ENCODE measurements around the gene DNAAF9.

The DNAAF9 gene

DNA sequence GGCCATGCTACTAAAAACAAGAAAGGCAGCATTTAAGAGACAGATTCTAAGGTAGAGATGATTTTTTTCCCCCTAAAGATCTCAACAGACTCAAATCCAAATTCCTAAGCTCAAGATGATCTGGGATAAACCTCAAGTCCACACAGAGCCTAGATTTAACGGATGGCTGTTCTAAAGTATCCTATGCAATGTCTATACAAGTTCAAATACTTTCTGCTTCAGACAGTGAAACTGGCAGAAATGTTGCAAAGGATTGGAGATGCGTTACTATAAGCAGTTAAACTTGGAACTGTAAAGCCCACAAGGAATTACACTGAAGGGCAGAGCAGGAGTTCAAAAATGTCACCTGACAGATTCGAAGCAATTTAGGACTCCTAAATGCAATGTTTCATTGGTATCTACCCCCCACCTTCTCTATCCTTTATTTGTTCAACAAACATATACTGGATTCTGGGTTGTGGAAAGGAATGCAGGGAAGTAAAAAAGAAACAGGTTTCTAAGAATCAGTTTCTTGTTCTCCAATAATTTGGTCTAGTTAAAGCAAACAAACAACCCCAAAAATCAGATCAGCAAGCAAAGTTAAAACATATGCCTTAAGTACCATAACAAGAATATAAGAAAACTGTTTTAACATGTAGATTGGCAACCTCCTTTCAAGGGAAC, 1.6 kb downstream of the DNAAF9 start:
- peaks cover 16 to 38% (median 27%) of the 10 kb centered on the region in 10 experiments for H3K4me1 ChIP-seq
- peak overlapping the region; percentile 87 to 99 (median 95) for H3K4me2 ChIP-seq
- H3K36me3 ChIP-seq = peaks cover 0 to 10% (median 0%) of the 10 kb centered on the region in 11 experiments; a peak in 4 of 22 replicates
- H3K9me3 ChIP-seq (replicated peaks in 1 of 11) = peaks cover 0 to 8% (median 0%) of the 10 kb centered on the region in 11 experiments; a peak in 3 of 22 replicates
- H3K27ac ChIP-seq = peak overlapping the region in 6 of 11 experiments; percentile 82 to 94 (median 86); a peak in 7 of 22 replicates
- H3K27me3 ChIP-seq = no peaks in the 10 kb centered on the region
- no peak for TF ChIP-seq Cebpa-rat (IDR thresholded peaks at IDR 0.05)
- H3K4me3 ChIP-seq = peak overlapping the region; percentile 77 to 97 (median 93)
- peak overlapping the region; percentile 83 to 95 (median 88); a peak in 21 of 22 replicates for H3K9ac ChIP-seq
- peaks cover 3 to 56% (median 37%) of the 10 kb centered on the region in 11 experiments; a peak in 14 of 22 replicates for H4K20me1 ChIP-seq

DNA sequence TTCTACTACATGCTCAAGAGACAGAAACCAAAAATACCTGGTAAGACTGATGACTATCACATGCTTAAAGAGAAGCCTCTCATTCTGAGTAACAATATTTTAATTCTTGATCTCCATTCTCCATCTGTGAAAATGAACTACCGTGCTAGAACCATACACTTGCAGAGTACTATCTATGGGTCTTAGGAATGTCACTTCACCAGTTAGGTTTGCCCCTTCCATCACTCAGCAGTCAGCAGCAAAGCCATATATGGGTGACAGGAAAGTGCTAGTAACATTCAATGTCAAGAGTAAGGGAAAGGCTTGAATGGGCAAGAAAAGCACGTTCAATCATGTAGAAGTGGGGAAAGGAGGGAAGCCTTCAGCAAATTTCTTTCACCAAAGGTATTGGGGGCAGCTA, 2.3 kb downstream of the DNAAF9 start:
- Histone ChIP-seq H3K27me3 (no peaks in the 10 kb centered on the region), H4K20me1 (peaks cover 3 to 62% (median 44%) of the 10 kb centered on the region in 11 experiments; a peak in 14 of 22 replicates), H3K4me3 (peak overlapping the region in 3 of 10 experiments; percentile 92 to 96 (median 94); a peak in 3 of 20 replicates), H3K36me3 (peaks cover 0 to 10% (median 0%) of the 10 kb centered on the region in 11 experiments; a peak in 4 of 22 replicates), H3K4me2 (peak overlapping the region; percentile 87 to 99 (median 95); a peak in 19 of 22 replicates), H3K9ac (peak overlapping the region in 1 of 11 experiments; percentile 94; a peak in 2 of 22 replicates), H3K4me1 (peaks cover 16 to 42% (median 27%) of the 10 kb centered on the region in 10 experiments), H3K27ac (no peak overlapping the region), H3K9me3 (replicated peaks in 1 of 11) (peaks cover 0 to 1% (median 0%) of the 10 kb centered on the region in 11 experiments; a peak in 1 of 22 replicates)
- TF ChIP-seq Cebpa-rat (IDR thresholded peaks at IDR 0.05) = no peak

DNA sequence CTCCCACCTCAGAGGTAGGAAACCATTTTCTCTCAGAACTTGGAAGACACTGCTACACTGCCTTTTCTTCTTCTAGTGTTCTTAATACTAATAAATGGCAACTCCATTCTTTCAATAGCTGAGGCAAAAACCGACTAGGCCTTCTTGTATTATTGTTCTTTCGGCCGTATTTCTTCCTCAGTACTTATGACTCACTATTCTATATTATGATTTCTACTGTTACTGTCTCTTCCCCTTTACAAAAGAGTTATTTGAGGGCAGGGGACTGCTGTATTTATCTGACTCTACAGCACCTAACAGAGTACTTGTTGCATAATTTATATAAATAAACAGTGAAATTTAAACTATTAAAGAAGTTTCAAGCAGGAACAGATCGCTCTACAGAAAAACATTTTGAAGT, 3.1 kb downstream of the DNAAF9 start:
- peaks cover 5 to 70% (median 49%) of the 10 kb centered on the region in 11 experiments; a peak in 17 of 22 replicates for H4K20me1 ChIP-seq
- no peak overlapping the region for H3K27ac ChIP-seq
- H3K9ac ChIP-seq = no peak overlapping the region
- H3K9me3 ChIP-seq (replicated peaks in 1 of 11) = no peaks in the 10 kb centered on the region; a peak in 1 of 22 replicates
- H3K36me3 ChIP-seq = peaks cover 0 to 13% (median 3%) of the 10 kb centered on the region in 11 experiments; a peak in 8 of 22 replicates
- peaks cover 16 to 50% (median 27%) of the 10 kb centered on the region in 10 experiments for H3K4me1 ChIP-seq
- no peak for TF ChIP-seq Cebpa-rat (IDR thresholded peaks at IDR 0.05)
- peak overlapping the region in 5 of 11 experiments; percentile 89 to 98 (median 94); a peak in 8 of 22 replicates for H3K4me2 ChIP-seq
- no peaks in the 10 kb centered on the region for H3K27me3 ChIP-seq
- peak overlapping the region in 1 of 10 experiments; percentile 94; a peak in 1 of 20 replicates for H3K4me3 ChIP-seq

DNA sequence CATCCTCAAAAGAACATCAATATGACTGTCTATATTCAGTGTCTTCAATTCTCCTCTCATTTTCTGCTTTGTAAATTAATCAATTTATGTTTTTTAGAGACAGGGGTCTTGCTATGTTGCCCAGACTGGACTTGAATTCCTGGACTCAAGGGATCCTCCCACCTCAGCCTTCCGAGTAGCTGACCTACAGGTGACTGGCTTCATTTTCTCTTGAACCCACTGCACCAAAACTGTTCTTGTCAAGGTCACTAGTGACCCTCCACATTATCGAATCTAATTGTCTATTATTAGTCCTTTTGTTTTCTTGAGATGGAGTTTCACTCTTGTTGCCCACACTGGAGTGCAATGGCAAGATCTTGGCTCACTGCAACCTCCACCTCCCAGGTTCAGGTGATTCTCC, 3.7 kb downstream of the DNAAF9 start:
- H3K4me1 ChIP-seq = peaks cover 16 to 54% (median 24%) of the 10 kb centered on the region in 10 experiments
- no peak for TF ChIP-seq Cebpa-rat (IDR thresholded peaks at IDR 0.05)
- peaks cover 0 to 17% (median 6%) of the 10 kb centered on the region in 11 experiments; a peak in 10 of 22 replicates for H3K36me3 ChIP-seq
- H3K27ac ChIP-seq = no peak overlapping the region
- no peaks in the 10 kb centered on the region for H3K27me3 ChIP-seq
- no peaks in the 10 kb centered on the region; a peak in 1 of 22 replicates for H3K9me3 ChIP-seq (replicated peaks in 1 of 11)
- no peak overlapping the region for H3K4me3 ChIP-seq
- H4K20me1 ChIP-seq = peaks cover 11 to 76% (median 56%) of the 10 kb centered on the region in 11 experiments; a peak in 17 of 22 replicates
- H3K9ac ChIP-seq = no peak overlapping the region
- H3K4me2 ChIP-seq = peak overlapping the region in 3 of 11 experiments; percentile 89 to 98 (median 94); a peak in 5 of 22 replicates

DNA sequence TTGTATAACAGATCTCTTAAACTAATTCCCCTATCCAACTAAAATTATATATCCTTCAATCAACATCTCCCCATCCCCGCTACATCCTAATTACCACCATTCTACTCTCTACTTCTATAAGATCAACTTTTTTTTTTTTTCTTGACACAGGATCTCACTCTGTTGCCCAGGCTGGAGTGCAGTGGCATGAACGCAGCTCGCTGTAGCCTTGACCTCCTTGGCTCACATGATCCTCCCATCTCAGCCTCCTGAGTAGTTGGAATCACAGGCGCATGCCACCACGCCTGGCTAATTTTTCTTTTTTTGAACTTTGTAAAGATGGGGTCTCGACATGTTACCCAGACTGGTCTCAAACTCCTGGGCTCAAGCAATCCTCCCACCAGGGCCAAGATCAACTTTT, 5.0 kb downstream of the DNAAF9 start:
- Histone ChIP-seq H3K4me2 (no peak overlapping the region), H3K9me3 (replicated peaks in 1 of 11) (peaks cover 0 to 9% (median 7%) of the 10 kb centered on the region in 11 experiments; a peak in 10 of 22 replicates), H3K4me3 (no peak overlapping the region), H4K20me1 (peaks cover 11 to 89% (median 58%) of the 10 kb centered on the region in 11 experiments; a peak in 17 of 22 replicates), H3K9ac (no peak overlapping the region), H3K27ac (no peak overlapping the region), H3K36me3 (peaks cover 0 to 30% (median 8%) of the 10 kb centered on the region in 11 experiments; a peak in 12 of 22 replicates), H3K4me1 (peaks cover 12 to 54% (median 18%) of the 10 kb centered on the region in 10 experiments), H3K27me3 (no peaks in the 10 kb centered on the region)
- TF ChIP-seq Cebpa-rat (IDR thresholded peaks at IDR 0.05) = no peak

DNA sequence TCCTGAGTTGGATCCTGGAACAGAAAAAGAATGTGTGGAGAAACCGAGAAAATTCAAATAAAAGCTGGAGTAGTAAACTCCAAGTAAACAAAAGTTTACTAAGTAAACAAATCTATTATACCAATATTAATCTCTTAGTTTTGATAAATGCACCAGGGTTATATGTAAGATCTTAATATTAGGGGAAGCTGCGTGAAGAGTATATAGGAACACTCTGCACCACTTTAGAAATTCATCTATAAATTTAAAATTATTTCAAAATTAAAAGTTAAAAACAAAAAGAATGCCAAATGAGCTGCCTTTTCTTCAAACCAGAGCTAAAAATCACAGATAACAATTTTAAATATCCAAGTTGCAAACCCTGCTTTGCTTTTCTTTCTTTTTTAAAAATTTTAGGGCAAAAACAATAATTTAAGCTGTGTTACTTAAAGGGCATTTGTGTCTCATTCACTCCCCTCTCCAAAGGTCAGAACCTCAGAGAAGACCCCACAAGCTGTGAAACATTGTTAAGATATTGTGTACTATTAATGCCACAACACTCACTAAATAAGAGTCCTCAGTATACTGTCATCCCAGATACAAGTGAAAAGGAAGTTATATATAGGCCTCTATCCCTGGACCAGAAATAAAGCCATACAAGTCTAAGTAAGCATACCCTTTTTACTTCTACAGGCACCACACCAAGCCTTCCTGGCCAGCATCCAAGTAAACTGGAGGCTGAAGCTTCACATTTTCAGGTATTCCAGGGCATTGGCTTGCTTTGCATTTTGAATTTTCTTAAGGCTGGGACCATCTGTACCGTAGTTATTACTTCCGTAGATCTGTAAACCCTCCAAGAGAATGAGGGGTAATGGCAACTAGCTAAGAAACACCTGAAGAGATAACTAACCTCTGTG, 7.0 kb downstream of the DNAAF9 start:
- Histone ChIP-seq H3K27me3 (no peaks in the 10 kb centered on the region), H3K9me3 (replicated peaks in 1 of 11) (peaks cover 12 to 28% (median 24%) of the 10 kb centered on the region in 11 experiments), H3K4me1 (peaks cover 3 to 46% (median 7%) of the 10 kb centered on the region in 10 experiments; a peak in 18 of 20 replicates), H3K36me3 (peaks cover 8 to 48% (median 20%) of the 10 kb centered on the region in 11 experiments; a peak in 16 of 22 replicates), H3K9ac (no peak overlapping the region), H3K27ac (no peak overlapping the region), H3K4me2 (no peak overlapping the region; a peak in 1 of 22 replicates), H3K4me3 (no peak overlapping the region), H4K20me1 (peaks cover 11 to 99% (median 58%) of the 10 kb centered on the region in 11 experiments; a peak in 17 of 22 replicates)
- no peak for TF ChIP-seq Cebpa-rat (IDR thresholded peaks at IDR 0.05)

DNA sequence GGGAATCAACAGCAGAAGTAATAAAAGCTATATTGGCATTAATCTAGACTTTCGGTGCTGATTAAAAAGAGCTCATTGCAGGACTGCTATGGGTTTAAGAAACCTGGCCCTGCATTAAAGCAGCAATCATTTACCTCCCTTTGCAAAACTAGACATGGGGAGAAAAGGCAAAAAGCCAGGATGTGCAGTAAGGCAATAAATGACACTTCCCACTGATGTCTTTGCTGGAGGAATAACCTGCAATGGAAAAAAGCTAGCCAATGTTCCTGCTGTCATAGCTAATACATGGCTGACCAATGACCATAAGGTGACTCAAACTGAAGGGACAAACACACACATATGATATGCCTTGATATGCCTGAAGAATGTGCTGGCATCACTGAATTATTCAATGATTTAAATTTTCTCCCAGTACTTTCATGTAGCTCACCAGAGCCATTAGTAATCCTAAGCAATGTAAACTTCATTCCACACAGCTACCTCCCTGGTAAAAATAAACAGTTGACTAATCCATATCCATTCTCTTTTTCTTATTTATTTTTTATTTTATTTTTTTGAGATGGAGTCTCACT, 8.7 kb downstream of the DNAAF9 start:
- Histone ChIP-seq H3K4me3 (no peak overlapping the region), H3K4me1 (peaks cover 0 to 32% (median 0%) of the 10 kb centered on the region in 10 experiments; a peak in 3 of 20 replicates), H3K9ac (no peak overlapping the region), H3K4me2 (0 out of 22 replicates have a peak overlapping the region, but pooled peaks of 2 of the 11 experiments have one; percentile 7 to 12), H3K9me3 (replicated peaks in 1 of 11) (peaks cover 12 to 37% (median 29%) of the 10 kb centered on the region in 11 experiments), H3K36me3 (peaks cover 8 to 52% (median 23%) of the 10 kb centered on the region in 11 experiments; a peak in 16 of 22 replicates), H3K27ac (no peak overlapping the region), H4K20me1 (peaks cover 11 to 96% (median 48%) of the 10 kb centered on the region in 11 experiments; a peak in 17 of 22 replicates), H3K27me3 (no peaks in the 10 kb centered on the region)
- TF ChIP-seq Cebpa-rat (IDR thresholded peaks at IDR 0.05) = no peak

DNA sequence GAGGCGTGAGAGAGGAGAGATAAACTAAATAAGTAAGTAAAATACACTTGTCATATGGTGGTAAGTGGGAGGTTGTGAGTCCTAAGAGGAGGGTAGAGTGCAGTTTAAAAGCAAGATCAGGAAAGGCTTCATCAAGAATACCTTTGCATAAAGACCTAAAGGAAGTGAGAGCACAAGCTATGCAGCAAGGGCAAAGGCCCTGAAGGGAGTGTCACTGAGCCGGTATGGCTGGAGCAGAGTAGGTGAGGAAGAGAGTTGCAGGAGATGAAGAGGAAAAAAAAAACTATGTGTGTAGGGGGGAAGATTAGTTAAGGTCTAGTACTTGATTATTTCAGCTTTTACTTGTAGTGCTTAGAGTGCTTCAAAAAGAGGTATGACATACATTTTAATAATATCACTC, 11.0 kb downstream of the DNAAF9 start:
- Histone ChIP-seq H3K27ac (no peak overlapping the region), H3K4me3 (no peak overlapping the region; a peak in 1 of 20 replicates), H4K20me1 (peaks cover 8 to 96% (median 39%) of the 10 kb centered on the region in 11 experiments; a peak in 16 of 22 replicates), H3K9me3 (replicated peaks in 1 of 11) (peaks cover 12 to 37% (median 29%) of the 10 kb centered on the region in 11 experiments), H3K4me2 (no peak overlapping the region), H3K36me3 (peaks cover 8 to 53% (median 24%) of the 10 kb centered on the region in 11 experiments; a peak in 18 of 22 replicates), H3K4me1 (peaks cover 0 to 25% (median 0%) of the 10 kb centered on the region in 10 experiments; a peak in 2 of 20 replicates), H3K9ac (no peak overlapping the region), H3K27me3 (no peaks in the 10 kb centered on the region)
- no peak for TF ChIP-seq Cebpa-rat (IDR thresholded peaks at IDR 0.05)
